Stimulated activated CD4-positive, alpha-beta T cell treated with anti-CD3 and anti-CD28 coated beads, TNF-alpha, amount 100 ng/mL, for 1 hour (primary cell): ENCODE results near the gene CYB561.

Source experiments
- DNase-seq, 3 donors: peaks; one replicate each; pipeline ENCODE4 v3.0.0-alpha.2; 2020; ENCODE audit warnings: low read depth in 3 of 3, low spot score in 1 of 3

Gene CYB561

GRCh38 chr17:63445954-63446752, at the start of gene CYB561:
CYB561 (minus strand) TSS chr17:63446306; CDS start chr17:63437547, 8,759 bp downstream.
- peak; percentile 35 to 64 (median 38) for DNase-seq

- no peak for DNase-seq
Measured at GRCh38 chr17:63495491-63495890, 49.4 kb upstream of the CYB561 start.

GRCh38 chr17:63494300-63494928, 48.3 kb upstream of the CYB561 start:
- DNase-seq, result no peak

DNA sequence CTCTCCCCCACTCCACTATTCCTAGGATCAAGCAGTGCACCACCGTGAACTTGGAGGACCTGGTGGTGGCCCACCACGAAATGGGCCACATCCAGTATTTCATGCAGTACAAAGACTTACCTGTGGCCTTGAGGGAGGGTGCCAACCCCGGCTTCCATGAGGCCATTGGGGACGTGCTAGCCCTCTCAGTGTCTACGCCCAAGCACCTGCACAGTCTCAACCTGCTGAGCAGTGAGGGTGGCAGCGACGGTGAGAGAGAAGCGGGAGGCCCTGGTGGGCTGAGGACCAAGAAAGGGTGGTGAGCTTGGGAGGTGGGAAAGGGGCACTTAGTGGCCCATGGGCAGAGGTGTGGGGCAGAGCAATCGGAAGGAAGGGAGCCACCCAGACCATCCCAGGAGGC, 47.3 kb upstream of the CYB561 start:
- DNase-seq, result no peak

- no peak for DNase-seq
Measured at GRCh38 chr17:63492940-63493339, 46.8 kb upstream of the CYB561 start.

- DNase-seq, result no peak
Measured at GRCh38 chr17:63491977-63492618, 46.0 kb upstream of the CYB561 start.

DNA sequence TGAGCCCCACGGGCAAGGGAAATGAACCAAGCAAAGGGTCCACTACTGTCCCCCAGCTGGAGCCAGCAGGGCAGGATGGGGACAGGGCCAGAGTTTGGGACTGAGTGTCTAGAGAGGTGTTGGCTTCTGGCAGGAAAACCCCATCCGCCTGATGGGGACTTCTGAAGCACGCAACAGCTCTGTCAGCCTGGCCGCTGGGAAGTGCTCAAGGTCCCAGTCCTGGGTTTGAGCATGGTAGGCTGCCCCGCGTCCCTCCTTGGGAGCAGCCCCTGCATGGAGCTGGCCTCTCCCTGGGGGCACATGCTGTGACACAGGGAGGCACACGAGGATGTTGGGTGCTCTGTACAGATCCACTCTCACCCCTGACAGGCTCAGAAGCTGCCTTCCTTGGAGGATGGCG, 45.3 kb upstream of the CYB561 start:
- no peak for DNase-seq

- no peak for DNase-seq
Measured at GRCh38 chr17:63490858-63491400, 44.8 kb upstream of the CYB561 start.

- DNase-seq, result no peak
Measured at GRCh38 chr17:63490329-63490728, 44.2 kb upstream of the CYB561 start.

GRCh38 chr17:63489291-63489690, 43.2 kb upstream of the CYB561 start:
- DNase-seq, result no peak

DNA sequence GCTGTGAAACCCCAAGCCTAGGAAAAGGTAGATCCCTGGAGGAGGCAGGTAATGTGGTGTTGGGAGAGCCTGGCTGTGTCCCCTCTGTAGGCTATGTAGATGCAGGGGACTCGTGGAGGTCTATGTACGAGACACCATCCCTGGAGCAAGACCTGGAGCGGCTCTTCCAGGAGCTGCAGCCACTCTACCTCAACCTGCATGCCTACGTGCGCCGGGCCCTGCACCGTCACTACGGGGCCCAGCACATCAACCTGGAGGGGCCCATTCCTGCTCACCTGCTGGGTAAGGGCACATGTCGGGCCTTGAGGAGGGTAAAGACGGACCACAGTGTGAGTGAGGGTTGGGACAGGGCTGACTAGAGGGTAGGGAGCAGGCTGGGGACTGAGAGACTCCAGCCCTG, 42.7 kb upstream of the CYB561 start:
- DNase-seq, result no peak

DNA sequence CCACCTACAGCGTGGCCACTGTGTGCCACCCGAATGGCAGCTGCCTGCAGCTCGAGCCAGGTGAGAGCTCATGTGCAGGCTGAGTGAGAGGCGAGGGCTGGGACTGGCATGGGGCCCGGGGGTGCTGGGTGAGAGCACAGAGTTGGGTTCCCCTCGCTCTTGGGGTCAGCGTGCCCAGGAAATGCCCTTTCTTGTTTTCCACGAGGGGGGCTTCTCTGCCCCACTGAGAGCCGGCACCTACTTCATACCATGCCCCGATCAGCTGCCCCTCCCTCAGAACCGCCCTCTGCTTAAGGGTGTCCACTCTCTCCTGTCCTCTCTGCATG, 40.9 kb upstream of the CYB561 start:
- DNase-seq, result no peak

DNA sequence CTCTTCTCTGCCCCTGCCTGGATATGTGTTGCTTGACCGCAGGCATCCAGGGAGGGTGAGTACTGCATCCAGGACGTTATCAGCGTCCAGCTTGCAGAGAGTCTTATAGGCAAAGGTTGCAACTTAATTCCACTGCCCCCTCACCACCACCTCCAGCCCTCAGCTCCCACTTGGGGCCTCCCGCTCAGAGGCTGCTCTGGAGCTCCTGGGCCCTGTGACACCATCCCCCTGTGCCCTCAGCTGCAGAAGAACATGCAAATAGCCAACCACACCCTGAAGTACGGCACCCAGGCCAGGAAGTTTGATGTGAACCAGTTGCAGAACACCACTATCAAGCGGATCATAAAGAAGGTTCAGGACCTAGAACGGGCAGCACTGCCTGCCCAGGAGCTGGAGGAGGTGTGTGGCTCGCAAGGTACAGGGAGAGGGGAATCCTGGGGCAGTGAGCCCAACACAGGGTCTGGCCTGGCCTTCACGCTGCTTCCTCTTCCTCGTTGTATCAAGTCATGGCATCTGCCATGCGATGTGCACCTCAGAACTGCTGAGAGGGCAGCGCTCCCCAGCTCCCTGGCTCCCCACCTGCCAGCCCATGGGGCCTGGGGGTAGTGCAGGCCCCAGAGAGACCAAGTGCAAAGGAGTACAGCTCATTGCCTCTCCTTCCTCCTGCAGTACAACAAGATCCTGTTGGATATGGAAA, 40.4 kb upstream of the CYB561 start:
- no peak for DNase-seq

GRCh38 chr17:63483655-63484575, 37.8 kb upstream of the CYB561 start:
- no peak for DNase-seq

DNA sequence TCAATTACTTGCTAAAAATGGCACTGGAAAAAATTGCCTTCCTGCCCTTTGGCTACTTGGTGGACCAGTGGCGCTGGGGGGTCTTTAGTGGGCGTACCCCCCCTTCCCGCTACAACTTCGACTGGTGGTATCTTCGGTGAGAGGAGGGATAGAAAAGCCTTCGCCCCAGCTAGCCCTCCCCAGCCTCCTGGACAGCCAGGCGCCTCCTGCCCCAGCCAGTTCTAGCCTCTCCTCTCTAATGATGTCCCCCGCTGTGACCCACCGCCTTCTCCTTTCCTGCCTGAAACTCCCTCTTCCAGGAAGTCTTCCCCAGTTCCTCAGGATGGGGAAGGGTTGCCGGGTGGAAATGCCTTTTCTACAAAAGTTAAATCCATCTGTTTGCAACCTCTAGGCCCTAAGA, 36.9 kb upstream of the CYB561 start:
- no peak for DNase-seq

GRCh38 chr17:63482509-63482908, 36.4 kb upstream of the CYB561 start:
- no peak for DNase-seq

DNA sequence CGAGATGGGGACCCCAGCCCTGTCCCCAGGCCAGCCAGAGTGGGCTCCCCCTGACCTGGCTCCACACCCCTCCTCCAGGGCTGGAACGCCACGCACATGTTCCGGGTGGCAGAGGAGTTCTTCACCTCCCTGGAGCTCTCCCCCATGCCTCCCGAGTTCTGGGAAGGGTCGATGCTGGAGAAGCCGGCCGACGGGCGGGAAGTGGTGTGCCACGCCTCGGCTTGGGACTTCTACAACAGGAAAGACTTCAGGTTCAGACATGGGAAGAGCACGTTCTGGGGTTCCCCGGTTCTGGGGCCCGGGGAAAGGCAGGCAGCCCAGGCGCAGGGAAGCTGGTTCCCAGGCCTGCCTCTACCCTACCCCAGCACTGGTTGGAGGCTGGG, 35.4 kb upstream of the CYB561 start:
- DNase-seq, result no peak

DNA sequence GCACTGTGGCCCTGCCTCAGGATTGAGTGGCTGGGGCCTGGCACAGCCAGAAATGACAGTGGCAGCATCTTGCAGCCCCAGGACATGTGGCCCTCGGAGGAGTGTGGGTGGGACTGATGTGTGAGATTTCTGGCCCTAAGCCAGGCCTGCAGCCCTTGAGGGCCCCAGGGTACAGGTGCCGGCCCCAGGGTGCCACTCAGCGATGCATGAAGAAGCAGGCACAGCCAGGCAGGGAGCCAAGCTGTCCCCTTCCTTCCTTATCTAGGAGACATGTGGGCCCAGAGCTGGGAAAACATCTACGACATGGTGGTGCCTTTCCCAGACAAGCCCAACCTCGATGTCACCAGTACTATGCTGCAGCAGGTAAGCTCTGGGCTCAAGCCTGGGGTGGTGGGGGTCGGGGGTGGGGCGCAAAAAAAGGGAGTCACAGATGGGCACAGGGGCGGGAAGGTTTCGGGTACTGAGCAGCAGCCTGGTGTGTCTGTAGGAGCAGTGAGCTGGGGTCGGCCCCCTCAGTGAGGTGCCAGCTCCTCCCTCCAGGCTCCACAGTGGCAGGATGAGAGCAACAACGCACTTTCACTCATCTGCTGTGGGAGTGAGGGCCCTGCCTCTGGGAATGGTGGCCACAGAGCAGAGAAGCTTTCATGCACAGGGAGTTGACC, 34.9 kb upstream of the CYB561 start:
- DNase-seq, result no peak

DNA sequence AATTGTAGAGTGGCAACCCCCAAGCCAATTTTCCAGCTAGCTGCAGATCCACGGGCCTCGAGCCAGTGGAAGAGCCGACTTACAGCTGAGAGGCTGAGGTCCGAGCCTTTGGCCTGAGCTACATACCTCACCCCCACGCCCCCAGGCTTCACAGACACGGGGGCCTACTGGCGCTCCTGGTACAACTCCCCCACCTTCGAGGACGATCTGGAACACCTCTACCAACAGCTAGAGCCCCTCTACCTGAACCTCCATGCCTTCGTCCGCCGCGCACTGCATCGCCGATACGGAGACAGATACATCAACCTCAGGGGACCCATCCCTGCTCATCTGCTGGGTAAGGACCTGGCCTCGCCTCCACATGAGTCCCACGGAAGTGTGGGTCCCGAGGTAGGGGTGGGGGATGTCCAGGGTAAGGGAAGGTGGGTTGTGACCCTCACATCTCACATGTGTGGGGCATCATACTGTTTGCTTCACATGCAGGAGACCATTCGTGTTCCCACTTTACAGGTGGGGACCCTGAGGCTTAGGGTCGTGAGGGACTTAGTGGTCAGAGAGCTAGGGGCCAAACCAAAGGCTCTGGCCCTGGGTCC, 34.2 kb upstream of the CYB561 start:
- no peak for DNase-seq
